DMS153 treated with DMSO at 0.1 percent for 48 hours (cell line): ENCODE data around the gene CTNS.

Experiments
- DNase-seq: peaks from one replicate; lab custom pipeline; 2025; ENCODE audit not compliant: unreplicated experiment; lab: John Stamatoyannopoulos, UW

The CTNS gene

GRCh38 chr17:3622977-3623594 is 13.5 kb upstream of the CTNS start:
- no peak for DNase-seq

DNA sequence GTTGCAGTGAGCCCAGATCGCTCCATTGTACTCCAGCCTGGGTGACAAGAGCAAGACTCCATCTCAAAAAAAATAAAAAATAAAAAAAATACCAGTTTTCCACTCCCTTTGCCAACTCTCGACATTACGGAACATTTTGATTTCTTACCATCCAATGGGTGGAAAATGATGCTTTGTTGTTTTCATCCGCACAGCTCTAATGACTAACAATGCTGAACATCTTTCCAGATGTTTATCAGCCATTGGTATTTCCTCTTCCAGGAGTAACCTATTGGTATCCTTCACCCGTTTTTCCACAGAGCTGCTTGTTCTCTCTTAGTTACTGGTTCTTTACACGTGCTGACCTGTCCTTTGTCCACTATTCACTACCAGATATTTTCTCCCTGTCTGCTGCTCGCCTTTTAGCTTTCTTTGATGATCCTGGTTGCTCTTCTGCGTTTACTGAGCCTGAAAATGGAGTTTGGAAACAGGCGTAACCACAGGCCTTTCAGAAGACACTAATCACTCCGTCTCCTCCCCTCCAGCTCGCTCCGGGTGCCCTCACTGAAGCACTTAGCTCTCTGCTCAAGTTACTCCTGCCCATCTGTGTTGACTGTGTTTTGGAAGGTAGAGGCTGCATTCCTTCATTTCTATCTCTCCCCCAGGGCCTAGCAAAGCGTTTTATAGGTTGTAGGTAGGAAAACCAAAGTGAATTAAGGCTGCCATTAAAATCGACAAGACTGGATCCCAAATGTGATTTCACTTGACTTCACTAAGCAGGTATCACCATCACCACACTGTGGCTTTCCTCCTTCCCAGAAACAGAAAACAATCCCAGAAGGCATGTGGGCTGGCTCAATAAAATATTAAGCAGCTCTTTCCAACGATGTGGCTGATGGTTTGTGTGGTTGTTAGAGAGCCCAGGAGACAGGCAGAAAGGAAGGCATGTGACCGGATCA is 9.5 kb upstream of the CTNS start:
- DNase-seq, result no peak

DNA sequence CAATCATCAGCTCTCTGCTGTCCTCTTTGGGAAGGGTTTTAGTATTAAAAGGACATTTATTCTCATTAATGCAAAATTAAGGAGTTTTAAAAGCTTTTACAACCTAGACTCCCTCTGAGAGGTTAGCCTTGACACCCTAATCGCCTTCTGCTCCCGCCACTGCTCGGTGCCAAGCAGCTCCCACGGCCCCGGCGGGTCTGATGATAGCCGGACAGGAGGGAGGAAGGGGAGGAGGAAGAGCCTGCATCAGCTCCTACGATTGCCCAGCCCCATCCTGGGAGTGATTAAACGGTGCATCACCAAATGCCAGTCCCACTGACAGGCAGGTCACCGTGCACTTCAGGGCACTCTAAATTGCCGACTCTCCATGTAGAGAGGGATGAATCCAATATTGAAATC is 8.8 kb upstream of the CTNS start:
- no peak for DNase-seq

DNA sequence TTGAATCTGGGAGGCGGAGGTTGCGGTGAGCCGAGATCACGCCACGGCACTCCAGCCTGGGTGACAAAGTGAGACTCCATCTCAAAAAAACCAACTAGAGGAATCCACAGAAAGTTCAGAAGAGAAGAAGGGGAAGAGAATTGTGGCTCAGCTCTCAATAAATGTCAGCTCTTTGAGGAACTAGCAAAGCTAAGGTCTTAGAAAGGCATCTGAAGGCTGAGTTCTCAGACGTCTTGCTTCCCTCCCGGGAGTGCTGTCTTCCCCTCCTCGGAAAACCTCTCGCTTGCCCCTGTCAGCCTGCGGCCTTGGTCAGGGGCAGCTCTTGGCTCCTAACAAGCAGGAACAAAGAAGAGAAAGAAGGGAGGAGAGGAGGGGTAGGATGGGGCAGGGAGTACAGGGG is 5.8 kb upstream of the CTNS start:
- no peak for DNase-seq

- no peak for DNase-seq
Measured at GRCh38 chr17:3632287-3632686, 4.3 kb upstream of the CTNS start.

DNA sequence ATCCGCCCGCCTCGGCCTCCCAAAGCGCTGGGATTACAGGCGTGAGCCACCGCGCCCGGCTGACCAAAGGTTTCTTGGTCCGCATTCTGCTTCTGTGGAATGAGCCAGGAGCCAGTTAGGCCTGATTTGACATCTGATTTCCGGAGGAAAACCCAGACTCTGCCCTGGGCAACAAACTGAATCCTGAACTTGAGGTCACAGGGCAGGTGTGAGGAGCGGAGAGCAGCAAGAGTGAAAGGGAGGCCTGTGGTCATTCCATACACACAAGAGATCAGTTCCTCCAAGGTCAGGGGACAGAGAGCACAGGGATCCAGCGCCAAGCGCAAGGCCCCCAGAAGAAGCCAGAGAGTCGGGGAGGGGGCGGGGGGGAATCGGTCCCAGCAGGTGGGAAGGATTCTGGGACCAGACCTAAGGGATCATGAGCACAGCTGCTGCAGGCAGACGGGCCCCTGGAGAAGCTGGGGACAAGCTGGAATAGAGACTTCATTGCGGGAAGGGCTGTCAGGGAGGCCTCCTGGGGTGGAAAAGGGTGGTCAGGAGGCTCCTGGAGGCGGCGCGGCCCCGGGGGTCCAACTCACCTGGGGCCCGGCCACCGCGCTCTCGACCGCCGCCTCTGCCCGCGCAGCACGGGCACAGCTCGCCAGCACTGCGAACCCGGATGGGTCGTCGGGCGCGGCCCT is 946 bp upstream of the CTNS start:
- DNase-seq, result no peak

DNA sequence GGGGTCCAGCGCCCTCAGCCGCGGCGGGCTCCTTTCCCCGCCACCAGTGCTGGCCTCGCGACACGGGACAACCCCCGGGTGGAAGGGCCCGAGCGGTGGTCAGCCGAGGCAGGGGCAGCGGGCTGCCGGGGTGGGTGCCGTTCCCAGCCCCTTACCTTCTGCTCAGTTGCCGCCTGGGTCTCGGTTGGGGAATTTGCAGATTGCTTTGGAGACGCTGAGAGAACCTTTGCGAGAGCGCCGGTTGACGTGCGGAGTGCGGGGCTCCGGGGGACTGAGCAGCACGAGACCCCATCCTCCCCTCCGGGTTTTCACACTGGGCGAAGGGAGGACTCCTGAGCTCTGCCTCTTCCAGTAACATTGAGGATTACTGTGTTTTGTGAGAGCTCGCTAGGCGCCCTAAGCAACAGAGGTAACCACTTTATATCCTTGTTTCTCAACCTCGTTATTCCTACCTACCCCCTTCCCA is 381 bp downstream of the CTNS start:
- DNase-seq, result no peak

- no peak for DNase-seq
Measured at GRCh38 chr17:3639981-3640596, 3.5 kb downstream of the CTNS start.

DNA sequence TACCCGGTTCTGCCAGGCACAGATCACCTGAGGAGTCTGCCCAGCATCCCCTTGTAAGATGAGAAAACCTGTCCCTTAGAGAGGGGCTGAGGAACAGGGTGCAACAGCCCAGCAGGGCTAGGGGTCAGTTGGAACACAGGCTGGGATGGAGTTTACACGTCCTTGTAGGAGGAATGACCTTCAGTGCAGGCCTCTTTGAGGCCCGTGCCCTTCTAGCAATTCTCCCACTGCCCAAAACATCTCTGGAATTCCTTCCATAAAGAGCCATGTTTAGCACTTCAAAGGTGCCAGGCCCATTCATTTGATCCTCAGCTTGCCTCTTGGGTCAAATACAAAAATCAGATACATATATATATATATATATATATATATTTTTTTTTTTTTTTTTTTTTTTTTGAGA is 4.5 kb downstream of the CTNS start:
- DNase-seq, result no peak

GRCh38 chr17:3641717-3642486 is 5.3 kb downstream of the CTNS start:
- DNase-seq, result no peak

- DNase-seq, result no peak
Measured at GRCh38 chr17:3643889-3644349, 7.4 kb downstream of the CTNS start.

DNA sequence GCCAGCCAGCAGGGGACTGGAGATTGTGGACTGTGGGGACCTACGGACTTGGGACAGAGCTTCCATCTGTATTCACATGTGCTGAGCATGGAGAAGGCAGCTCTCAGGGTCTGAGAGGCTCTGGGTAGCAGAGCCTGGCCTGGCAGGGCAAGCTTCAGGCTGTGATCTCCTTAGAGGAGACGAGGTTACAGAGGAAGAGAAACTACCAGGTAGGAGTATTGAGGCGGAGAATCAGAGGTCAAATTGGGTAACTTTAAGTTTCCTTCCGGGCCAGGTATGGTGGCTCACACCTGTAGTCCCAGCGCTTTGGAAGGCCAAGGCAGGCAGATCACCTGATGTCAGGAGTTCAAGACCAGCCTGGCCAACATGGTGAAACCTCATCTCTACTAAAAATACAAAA is 8.8 kb downstream of the CTNS start:
- no peak for DNase-seq

- no peak for DNase-seq
Measured at GRCh38 chr17:3647251-3647650, 10.7 kb downstream of the CTNS start.

- DNase-seq, result no peak
Measured at GRCh38 chr17:3647769-3648555, 11.4 kb downstream of the CTNS start.

GRCh38 chr17:3655766-3656165 is 19.2 kb downstream of the CTNS start:
- no peak for DNase-seq

DNA sequence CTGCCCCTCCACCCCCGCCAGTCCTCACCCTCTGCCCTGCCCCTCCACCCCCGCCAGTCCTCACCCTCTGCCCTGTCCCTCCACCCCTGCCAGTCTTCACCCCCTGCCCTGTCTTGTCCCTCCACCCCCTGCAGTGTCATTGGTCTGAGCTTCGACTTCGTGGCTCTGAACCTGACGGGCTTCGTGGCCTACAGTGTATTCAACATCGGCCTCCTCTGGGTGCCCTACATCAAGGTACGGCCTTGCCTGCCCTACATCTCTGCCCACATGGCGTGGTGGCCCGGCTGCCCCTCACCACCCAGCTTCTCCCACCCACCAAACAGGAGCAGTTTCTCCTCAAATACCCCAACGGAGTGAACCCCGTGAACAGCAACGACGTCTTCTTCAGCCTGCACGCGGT is 19.8 kb downstream of the CTNS start:
- DNase-seq, result no peak

DNA sequence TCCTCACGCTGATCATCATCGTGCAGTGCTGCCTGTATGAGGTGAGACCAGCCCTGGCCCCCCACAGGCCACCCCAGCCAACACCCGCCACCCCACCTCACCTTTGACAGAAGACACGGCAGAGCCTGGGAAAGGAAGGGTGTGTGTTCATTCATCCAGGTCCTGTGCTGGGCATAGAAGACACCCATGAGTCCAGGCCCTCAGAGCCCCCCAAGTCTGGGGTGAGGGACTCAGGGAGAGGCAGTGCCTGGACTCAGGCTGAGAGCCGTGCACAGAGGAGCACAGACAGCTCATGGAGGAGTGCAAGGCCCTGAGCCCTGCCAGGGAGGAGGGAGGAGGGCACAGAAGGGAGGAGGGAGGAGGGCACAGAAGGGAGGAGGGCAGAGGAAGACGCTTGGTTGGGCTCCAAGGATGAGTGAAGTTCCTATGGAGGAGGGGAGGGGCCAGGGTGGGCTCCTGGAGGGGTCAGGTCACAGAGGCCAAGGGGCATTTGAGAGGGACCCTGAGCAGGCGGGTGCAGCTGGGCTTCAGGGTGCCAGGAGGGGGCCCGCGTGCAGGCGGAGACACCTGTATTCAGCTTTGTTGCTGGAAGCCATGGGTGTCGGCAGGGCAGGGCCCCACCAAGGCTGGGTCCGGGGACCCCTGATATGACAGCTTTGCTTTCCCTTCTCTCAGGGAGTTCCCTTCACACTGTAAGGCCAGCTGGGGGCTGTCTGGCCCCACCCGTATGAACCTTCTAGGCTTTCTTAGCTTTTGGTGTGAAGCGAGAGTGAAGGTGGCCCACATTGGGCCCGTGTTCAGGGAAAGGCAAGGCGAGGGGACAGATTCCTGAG is 20.4 kb downstream of the CTNS start:
- no peak for DNase-seq

GRCh38 chr17:3657588-3657869 is 21.0 kb downstream of the CTNS start:
- DNase-seq, result no peak
